Measurements from ENCODE around the gene MOV10L1.
"Not testable (repeated sequence)": the region's sequence is repeated elsewhere in the genome, so short reads cannot be mapped to it uniquely, and the experiment has no call there.

The MOV10L1 gene

GRCh38 chr22:50203288-50203687, 113.5 kb downstream of the MOV10L1 start:
- no peak for DNase-seq (ENCODE audit: low read depth in 2 of 2)

DNA sequence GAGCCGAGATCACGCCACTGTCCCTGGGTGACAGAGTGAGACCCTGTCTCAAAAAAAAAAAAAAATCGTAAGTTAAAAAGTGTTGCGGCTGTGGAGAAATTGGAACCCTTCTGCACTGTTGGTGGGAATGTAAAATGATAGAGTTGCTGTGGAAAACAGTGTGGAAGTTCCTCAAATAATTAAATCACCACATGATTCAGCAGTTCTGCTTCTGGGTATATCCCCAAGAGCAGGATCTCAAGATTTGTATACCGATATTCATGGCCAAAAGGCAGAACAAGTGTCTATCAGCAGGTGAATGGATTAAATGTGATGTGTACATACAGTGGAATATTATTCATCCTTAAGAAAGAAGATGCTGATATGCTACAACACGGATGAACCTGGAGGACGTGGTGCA, 114.8 kb downstream of the MOV10L1 start:
- no peak for DNase-seq (ENCODE audit: low read depth in 2 of 2)

DNA sequence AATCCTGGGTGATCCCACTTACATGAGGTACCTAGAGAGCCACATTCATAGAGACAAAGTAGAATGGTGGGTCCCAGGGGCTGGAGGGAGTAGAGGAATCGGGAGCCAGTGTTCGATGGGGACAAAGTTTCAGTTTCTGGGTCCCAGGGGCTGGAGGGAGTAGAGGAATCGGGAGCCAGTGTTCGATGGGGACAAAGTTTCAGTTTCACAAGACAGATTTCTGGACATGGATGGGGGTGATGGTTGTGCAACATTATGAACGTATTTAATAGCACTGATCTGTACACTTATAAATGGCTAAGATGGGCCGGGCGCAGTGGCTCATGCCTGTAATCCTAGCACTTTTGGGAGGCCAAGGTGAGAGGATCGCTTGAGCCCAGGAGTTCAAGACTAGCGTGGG, 115.2 kb downstream of the MOV10L1 start:
- DNase-seq (ENCODE audit: low read depth in 2 of 2) = not testable (repeated sequence)

- DNase-seq (ENCODE audit: low read depth in 2 of 2) = no peak
Observed at GRCh38 chr22:50205781-50206569, 116.2 kb downstream of the MOV10L1 start.

DNA sequence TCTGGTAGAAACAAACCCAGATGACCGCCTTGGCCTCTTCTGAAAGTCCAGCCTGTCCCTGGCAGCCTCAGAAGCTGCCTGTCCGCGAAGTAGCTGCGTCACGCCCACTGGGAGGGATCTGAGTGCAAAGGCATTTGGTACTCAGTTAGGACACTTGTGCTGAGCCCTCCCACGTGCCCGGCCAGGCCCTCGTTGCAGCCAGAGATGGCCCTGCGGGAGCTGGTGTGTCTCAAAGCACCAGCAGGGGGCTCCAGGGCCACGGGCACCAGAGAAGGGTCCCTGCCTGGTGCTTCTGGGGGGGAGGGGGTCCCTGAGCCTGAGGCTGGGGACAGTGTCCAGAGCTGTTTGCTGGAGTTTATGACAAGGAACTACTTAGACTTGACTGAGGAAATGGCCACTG, 116.8 kb downstream of the MOV10L1 start:
- no peak for DNase-seq (ENCODE audit: low read depth in 2 of 2)

DNA sequence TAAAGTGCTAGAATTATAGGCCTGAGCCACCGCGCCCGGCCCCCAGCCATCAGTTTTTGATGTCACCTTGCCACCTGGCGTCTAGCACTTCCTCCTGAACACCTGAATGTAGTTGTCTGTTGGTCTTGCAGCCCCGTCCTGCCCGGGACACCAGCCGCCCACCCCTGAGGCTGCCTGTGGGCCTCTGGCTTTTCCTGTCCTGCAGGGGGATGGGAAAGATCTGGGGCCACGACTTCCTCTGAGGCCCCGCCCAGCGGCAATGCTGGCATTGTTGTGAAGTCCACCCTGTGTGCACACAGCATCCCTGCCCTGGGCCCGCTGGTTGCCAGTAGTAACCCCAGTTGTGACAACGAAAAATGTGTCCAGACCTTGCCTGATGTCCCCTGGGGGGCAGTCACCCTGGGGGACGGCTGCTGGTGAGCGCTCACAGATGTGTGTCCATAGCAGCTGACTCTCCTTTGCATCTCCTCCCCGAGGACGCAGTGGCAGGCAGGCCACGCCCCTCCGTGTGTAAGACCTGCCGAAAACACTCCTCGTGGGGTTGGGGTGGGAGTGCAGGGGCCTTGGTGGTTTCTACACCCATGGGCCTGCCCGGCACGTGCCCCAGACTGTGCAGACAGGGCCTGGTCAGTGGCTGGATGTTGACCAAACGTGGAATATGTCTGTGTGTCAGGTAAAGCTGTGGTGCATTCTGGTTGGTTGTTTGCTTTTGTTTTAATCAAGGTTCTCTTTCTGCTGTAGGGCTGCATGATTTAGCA, 117.8 kb downstream of the MOV10L1 start:
- no peak for DNase-seq (ENCODE audit: low read depth in 2 of 2)

DNA sequence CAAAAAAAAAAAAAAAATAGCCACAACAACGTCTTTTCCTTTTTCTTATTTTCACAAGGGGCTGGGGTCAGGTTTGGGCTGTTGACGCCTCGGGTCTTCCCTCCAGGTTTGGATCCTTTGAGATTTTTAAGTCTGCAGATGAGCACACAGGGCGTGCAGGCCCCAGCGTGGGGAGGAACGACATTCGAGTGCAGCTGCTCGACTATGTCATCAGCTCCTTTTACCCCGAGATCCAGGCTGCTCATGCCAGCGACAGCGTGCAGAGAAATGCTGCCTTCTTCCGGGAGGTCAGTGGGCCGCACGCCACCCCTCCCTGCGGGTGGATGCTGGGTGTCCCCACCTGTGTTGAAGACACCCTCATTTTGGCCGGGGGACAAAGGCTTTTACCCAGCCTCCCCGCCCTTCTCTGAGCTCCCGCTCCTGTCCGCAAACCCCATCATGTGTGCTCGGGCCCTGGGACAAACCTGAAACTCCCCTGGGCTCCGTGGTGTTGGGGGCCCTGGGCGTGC, 118.7 kb downstream of the MOV10L1 start:
- no peak for DNase-seq (ENCODE audit: low read depth in 2 of 2)

- DNase-seq (ENCODE audit: low read depth in 2 of 2) = no peak
Observed at GRCh38 chr22:50208939-50209892, 119.4 kb downstream of the MOV10L1 start.

- DNase-seq (ENCODE audit: low read depth in 2 of 2) = peak; percentile 17 to 23
Observed at GRCh38 chr22:50209893-50210292, 120.1 kb downstream of the MOV10L1 start.

- DNase-seq (ENCODE audit: low read depth in 2 of 2) = no peak
Observed at GRCh38 chr22:50210378-50211139, 120.8 kb downstream of the MOV10L1 start.

- no peak for DNase-seq (ENCODE audit: low read depth in 2 of 2)
Observed at GRCh38 chr22:50211147-50211546, 121.3 kb downstream of the MOV10L1 start.
